HG03108 (cell line): Measurements from ENCODE around the gene CDK5RAP2.
"Not testable (repeated sequence)": the region's sequence is repeated elsewhere in the genome, so short reads cannot be mapped to it uniquely, and the experiment has no call there.

Experiments used
- ATAC-seq: cut with Tn5 transposase; IDR thresholded peaks from one replicate; pipeline ENCODE4 v1.9.1; 2021; ENCODE audit warnings: moderate library complexity; ENCODE audit not compliant: unreplicated experiment

CDK5RAP2 gene

DNA sequence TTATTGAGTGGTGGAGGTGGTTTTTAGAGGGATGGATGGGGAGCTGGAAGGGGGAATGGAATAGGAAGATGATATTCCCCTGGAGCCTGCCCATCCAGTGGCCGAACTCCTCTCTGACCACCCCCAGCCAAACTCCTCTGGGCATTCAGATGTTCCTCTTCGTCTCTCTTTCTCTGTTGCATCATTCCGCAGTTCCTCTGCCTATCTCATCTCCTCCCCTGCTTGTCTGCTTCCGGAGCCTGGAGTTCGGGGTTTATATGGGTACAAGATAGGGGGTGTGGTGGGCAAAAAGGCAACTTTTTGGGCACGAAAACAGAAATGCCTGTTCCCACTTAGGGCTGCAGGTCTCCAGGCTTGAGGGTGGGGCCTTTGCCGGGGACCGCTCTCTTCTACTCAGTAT is 12.2 kb upstream of the CDK5RAP2 start:
- ATAC-seq, result no peak

DNA sequence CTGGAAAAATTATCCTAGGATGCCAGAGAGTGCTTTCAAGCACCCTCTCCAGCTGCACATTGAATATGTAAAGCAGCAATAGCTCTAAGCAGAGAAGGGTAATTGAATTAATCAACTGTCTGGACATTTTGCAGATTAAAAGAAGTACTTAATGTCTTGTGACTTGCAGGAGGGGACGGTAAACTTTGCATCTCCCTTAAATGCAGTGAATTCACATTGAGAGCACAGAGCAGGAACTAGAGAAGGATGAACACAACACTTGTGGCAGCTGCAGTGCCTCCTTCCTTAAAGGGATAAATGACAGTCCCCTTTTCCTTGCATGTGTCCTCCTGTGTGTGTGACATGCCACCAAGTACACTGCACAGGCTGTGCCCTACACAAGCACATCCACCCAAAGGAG is 7.4 kb upstream of the CDK5RAP2 start:
- ATAC-seq, result no peak

DNA sequence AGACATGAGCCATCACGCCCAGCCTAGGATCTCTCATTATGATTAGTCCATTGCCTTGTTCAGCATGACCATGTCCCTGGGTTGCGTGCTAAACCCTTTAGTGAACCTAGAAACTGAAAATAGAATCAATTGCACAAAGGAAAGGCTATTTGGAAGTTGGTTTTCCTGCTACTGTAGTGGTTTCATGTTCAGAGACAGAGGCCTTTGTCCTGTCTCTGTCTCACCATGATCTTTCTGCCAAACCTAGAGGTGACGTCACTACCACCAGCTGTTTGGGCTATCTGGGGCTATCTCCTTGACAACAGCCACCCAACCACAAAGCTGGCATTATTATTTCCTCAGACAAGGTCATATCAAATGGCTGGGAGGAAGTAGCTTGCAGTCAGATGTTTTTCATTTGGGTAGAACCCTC is 4.0 kb upstream of the CDK5RAP2 start:
- no peak for ATAC-seq

DNA sequence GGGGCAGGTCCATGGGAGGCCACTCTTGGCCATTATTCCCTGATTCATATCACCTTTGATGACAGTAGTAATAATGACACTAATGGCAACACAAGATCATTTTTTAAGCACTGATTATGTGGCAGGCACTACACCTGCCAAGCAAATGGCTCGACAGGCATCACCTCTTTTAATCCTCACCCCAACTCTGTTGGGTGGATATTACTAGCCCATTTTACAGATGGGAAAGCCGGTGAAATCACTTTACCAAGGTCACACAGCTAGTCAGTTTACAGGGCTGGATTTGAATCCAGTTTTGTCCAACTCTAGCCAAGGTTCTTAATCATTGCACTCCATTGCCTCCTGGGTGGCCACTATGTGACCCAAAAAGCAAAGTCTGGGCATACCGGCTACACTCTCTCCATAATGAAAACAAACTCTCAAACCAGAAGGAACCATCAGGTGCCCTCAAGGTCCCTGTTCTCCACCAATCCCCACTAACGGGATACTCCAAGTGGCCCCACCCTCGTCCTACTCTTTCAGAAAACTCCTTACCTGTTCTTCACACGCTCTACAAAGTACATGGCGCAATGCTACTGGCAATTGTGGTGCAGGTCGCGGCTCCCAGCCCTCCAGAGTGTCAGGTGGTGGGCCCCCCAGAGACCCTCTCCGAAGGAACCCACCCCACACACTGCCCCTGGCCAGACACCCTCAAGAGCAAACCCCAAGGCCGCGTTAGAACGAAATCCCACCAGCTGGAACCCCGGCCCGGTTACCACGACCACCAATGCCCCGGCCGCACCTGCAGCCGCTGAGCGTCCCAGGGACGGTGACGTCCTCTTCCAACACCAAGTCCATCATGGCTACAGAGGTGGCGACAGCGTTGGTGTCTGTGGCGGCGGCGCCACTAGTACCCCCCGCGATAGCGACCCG is 572 bp downstream of the CDK5RAP2 start:
- peak; percentile 17 for ATAC-seq

DNA sequence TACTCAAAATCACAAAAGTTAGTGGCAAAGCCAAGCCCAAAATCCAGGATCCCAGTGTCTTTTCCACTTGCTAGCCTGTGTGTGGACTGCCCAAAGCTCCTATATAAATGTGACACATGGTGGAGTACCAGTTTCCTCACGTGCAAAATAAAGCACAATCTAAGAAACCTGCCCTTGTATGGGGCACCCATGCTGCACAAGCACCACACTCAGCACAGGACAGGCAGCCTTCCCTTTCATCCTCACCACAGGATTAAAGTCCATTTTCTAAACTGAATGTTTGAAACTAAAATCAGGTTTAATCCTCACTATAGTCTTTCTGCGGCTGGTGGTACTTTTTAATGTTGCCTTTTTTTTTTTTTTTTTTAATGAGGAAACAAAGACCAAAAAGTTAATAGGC is 5.5 kb downstream of the CDK5RAP2 start:
- ATAC-seq, result no peak

DNA sequence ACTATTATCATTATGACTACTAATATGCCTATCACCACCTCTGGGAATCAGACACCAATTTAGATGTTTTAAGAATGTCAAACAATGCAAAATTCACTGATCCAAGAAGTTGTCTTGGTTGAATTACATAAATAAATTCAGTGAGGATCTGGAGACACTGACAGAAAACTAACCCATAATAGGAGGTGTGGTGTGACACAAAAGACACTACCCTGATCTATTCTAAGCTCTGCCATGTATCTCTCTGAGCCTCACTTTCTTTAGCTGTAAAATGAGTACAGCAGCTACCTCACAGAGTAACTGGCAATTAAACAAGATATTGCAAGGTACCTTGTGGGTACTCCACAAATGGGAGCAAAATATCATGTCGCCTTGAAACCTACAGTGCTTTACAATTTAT is 7.5 kb downstream of the CDK5RAP2 start:
- ATAC-seq, result no peak

DNA sequence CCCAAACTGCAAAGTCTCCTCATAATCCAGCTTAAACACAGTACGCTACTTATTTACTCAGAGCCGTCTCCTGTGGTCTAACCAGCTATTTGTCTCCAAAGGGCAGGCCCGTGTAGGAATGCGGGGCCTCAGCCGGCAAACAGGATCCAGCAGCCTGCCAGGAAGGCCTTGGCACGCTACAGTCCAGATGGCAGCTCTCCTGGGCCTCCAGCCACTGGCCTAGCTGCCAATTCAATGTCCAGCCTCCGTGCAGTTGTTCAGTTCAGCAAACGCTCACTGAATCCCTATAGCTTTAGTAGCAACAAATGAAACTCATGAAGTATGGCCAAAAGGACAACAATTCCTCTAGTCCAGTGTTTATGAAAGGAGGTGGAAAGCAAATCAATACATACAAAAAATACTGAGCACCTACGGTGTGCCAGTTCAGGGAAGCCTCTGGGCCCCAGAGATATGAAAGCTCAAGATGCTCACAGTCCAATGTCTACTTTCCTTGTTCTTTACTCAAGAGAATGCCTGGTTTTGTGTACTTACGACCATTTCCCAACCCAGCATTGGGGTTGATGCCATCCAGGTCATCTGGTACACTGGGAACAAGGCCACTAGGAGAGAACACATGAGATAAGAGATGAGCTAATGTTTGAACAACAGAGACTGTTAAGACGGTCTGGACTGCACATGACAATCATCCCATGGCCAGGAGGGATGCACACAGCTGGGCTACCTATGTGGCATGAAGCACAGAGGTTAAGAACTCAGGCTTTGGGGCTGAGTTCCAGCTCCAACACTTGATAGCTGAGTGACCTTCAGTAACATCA is 8.3 kb downstream of the CDK5RAP2 start:
- no peak for ATAC-seq

DNA sequence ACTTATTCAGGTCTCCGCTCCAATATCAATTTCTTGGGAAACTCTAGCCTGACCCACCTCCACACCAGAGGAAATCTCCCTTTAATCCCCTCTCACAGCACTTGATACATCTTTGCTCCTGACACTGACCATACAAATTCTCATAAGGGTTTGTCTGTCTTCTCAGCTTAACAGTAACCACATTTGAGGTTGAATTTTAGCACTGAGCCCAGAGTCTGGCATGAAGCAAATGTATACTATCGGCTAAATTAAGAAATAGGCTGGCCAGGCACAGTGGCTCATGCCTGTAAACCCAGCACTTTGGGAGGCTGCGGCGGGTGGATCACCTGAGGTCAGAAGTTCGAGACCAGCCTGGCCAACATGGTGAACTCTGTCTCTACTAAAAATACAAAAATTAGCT is 9.7 kb downstream of the CDK5RAP2 start:
- ATAC-seq, result no peak

DNA sequence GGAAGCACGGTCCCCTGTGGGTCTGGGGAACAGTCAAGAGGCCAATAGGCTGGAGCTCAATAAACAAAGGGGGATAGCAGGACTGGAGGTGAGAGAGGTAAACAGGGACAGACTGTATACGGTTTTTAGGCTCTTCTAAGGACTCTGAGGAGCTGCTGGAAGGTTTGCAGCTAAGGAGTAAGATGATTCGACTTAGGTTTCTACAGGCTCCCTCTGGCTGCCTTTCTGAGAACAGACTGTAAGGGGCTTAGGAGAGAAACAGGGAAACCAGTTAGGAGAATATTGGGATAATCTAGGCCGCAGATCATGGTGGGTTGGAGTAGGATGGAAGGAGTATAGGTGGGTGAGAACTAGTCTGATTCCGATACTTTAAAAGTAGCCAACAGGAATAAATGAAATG is 10.4 kb downstream of the CDK5RAP2 start:
- ATAC-seq, result no peak

DNA sequence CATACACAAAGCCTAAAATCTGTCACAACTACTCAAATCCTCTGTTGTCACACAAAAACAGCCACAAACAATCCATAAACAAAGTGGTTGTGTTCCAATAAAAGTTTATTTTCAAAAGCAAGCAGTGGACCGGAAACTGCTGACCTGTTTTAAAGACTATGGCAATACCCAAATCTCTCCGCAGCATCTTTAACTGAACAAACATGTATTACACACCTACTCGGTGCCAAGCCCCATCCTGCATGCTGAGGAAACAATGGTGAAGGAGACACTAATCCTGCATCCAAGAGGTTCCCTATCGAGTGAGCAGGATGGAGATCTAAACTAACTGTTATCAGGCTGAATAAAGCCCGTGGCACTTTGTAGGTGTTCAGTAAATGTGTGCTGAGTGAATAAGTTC is 11.2 kb downstream of the CDK5RAP2 start:
- ATAC-seq, result no peak

DNA sequence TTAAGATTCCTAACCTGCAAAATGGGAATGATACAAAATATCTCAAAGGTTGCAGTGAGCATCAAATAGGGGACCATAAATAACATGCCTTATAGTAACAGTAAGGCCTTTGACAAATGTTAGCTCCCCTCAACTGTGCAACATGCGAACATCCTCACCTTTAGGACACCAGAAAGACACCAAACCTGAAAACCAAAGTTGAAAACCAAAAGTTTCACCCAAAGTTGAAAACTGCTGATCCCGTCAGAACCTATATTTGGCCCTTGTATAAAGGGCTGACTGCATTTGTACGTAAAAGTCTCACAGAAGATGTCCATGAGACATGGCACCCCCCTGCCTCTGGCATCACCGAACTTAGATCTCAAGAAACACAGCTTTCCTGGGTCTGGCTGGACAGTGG is 12.1 kb downstream of the CDK5RAP2 start:
- ATAC-seq, result no peak

DNA sequence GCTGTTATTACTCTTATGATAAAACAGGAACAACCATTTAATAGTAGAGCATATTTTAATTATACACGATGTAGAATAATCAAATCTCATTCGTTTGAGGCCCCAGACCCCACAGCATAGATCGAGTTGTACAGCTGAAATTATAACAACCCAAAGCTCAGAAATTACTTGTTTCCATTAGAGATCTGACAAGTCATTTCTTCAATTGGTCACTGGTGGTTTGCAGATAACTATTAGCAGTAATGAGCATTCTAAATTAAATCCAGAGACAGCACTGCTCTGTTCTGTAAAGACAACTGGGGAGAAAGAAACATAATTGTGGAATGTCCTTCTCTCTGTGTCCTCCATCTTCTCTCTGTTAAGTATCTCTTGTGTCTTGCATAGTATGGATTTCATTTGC is 12.9 kb downstream of the CDK5RAP2 start:
- no peak for ATAC-seq

DNA sequence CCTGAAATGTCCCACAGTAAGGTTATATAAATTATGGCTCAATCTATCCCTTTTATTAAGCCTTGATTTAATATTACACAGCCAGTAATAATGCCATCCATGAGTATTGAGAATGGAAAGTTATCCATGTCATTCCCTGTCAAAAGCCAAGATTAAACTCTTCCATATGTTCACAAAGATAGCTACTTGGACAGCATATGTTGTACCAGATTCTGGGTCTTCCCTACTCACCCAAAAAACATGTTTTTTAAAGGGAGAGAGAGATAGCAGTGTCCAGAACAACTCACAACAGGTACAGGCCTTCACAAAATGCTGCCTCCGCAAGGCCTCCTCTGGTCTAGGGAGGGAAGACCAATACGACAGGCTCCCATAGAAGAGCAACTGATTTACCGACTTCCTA is 15.4 kb downstream of the CDK5RAP2 start:
- no peak for ATAC-seq

DNA sequence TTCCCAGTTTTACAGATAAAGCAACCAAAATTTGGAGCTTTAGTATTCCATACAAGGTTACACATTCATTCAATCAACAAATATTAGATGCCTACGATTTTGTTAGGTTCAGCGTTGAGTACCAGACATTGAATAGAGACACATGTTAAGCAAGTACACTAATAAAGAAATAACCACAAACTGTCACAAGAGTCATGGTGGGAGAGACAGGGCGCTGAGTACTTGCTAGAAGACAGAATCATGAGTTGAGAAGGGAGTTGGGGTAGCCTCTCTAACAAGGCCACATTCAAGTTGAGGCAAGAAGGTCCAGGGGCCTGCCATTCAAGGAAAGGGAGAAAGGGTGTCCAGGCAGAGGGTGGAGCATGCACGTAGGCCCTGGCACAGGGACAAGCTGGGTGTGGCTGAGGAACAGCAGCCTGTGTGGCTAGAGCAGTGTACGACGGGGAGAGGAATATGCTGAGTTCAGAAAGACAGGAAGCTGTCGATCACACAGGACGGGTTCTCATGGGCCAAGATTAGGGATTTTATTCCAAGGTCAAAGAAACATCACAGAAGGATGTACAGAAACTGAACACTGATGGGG is 17.0 kb downstream of the CDK5RAP2 start:
- no peak for ATAC-seq

DNA sequence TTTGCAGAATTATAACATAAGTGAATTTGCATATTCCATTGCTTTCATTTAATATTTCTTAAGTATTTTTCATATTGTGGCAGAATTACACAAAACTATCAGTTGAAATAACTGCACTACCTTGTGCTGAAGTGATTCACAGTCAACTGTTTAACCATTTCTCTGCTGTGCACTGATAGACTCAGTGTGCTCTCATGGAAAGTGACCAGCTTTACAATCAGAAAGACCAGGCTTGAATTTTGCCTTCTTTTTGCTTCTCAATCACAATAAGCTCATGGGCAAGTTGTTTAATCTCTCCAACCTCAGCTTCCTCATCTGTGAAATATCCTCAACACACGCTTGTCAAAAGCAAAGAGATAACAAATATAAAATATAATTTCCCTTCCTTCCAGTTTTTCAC is 18.3 kb downstream of the CDK5RAP2 start:
- no peak for ATAC-seq

DNA sequence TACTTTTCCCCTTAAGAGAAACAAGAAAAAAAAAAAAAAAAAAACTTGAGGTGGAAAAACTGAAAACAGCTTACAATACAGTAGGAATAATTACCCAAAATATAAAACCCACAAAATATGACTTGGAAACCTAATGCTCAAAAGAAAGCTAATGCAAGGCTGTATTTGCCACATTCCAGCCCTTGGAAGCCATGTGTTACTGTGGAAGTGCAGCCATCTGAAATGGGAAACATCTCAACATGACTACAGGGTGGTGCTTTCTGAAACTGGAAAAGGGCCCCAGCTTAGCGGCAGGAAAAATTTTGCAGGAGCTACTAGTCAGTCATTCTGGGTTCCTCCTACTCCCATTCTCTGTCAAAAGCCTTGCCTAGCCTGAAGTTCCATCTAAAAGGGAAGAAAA is 20.4 kb downstream of the CDK5RAP2 start:
- no peak for ATAC-seq

DNA sequence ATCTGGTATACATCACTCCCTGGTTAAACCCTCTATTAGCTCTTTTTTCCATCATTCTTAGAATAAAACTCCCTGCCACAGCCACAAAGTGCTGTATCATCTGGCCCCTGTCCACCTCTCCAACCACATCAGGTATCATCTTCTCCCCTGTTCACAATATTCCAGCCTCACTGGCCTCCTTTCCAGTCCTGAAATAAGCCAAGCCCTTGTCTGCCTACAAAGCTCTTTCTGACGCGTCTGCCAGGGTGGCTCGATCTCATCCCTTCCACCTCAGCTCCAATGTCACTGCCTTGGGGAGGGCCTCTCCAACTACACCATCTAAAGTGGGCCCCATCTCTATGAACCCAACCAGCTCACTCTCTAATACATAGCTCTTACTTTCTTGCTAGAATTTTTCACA is 21.5 kb downstream of the CDK5RAP2 start:
- no peak for ATAC-seq

DNA sequence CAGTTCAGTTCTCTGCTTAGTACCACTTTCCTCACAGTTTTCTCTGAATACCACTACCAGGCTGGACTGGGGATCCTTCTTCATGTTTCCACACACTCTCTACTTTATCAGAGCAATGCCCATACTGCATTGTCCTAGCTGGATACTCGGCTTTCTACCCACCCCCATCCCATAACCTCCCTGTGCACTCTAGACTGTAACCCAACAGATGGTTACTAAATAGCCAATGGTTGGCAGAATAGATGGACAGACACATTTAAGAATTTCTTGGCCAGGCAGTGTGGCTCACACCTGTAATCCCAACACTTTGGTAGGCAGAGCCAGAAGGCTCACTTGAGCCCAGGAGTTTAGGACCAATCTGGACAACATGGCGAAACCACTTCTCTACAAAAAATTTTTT is 22.8 kb downstream of the CDK5RAP2 start:
- no peak for ATAC-seq

DNA sequence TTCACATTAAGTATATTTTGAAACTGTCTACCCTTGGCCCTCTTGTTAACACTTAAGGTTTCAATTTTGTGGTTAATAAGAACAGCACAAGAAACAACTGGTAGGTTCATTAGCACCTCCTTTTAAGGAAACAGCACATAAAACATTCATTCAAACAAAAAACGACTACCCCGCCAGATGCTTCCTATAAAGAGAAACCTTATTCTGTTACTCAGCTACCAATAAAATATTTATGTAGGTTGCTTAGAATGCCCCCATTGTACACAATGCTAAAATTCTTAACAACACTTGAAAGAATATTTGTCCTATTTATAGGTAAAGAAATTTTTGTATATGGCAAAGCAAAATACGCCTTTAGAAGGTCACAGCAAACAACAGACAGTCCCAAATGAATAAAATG is 23.2 kb downstream of the CDK5RAP2 start:
- ATAC-seq, result no peak

DNA sequence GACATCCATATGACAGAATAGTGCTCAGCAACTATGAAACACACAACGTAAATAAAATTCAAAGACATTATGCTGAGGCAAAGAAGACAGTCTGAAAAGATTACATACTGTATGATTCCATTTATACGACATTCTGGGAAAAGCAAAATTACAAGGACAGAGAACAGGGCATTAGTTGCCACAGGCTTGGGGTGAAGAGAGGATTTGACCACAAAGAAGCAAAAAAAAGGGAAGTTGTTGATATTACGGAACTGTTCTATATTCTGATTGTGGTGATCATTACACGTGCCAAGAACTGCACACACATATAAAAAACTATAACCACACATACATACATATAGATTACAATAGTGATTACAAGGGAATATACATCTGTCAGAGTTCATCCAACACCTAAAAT is 24.1 kb downstream of the CDK5RAP2 start:
- no peak for ATAC-seq

DNA sequence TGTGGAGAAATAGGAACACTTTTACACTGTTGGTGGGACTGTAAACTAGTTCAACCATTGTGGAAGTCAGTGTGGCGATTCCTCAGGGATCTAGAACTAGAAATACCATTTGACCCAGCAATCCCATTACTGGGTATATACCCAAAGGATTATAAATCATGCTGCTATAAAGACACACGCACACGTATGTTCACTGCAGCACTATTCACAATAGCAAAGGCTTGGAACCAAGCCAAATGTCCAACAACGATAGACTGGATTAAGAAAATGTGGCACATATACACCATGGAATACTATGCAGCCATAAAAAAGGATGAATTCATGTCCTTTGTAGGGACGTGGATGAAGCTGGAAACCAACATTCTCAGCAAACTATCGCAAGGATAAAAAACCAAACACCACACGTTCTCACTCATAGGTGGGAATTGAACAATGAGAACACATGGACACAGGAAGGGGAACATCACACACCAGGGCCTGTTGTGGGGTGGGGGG is 27.7 kb downstream of the CDK5RAP2 start:
- ATAC-seq, result not testable (repeated sequence)
